Umbilical cord (tissue), 2 donors: Measurements from ENCODE around the gene RAF1. TPM values are rescaled to one million over a fixed set of nuclear protein-coding genes. Genes with fewer than 3 reads are reported as not detected.
"Not testable (repeated sequence)": the region's sequence is repeated elsewhere in the genome, so short reads cannot be mapped to it uniquely, and the experiment has no call there.

Experiments
- DNase-seq: peaks from one replicate; pipeline ENCODE4 v3.0.0-alpha.2; 2015; ENCODE audit warnings: low spot score
- total RNA-seq: library from RNA; depleted of rRNA; stranded (reverse); fragments of >200 nt; gene quantifications from one replicate; pipeline ENCODE4 v1.2.3, GENCODE V29; 2014; ENCODE audit warnings: low replicate concordance; ENCODE audit not compliant: insufficient read depth

RAF1 gene
- total RNA-seq, 1 donor from 2014 or later: 120 TPM

GRCh38 chr3:12677616-12678015 is 13.7 kb upstream of the RAF1 start:
- DNase-seq: no peak

- DNase-seq: no peak
These were observed 11.3 kb upstream of the RAF1 start for GRCh38 chr3:12675115-12675810.

- DNase-seq: not testable (repeated sequence)
These were observed 10.2 kb upstream of the RAF1 start for GRCh38 chr3:12673956-12674736.

- no peak for DNase-seq
These were observed 7.2 kb upstream of the RAF1 start for GRCh38 chr3:12671120-12671450.

GRCh38 chr3:12670365-12671119 is 6.6 kb upstream of the RAF1 start:
- DNase-seq: no peak

GRCh38 chr3:12663401-12663935 is 449 bp downstream of the RAF1 start:
- peak; percentile 52 for DNase-seq

- peak; percentile 55 for DNase-seq
These were observed 1.1 kb downstream of the RAF1 start for GRCh38 chr3:12662593-12663400.

- DNase-seq: no peak
These were observed 1.9 kb downstream of the RAF1 start for GRCh38 chr3:12661926-12662592.

- not testable (repeated sequence) for DNase-seq
These were observed 2.5 kb downstream of the RAF1 start for GRCh38 chr3:12661375-12661774.

GRCh38 chr3:12660196-12660595 is 3.7 kb downstream of the RAF1 start:
- no peak for DNase-seq

GRCh38 chr3:12659316-12660015 is 4.5 kb downstream of the RAF1 start:
- DNase-seq: no peak

- DNase-seq: no peak
These were observed 5.3 kb downstream of the RAF1 start for GRCh38 chr3:12658593-12659058.

- DNase-seq: no peak
These were observed 7.1 kb downstream of the RAF1 start for GRCh38 chr3:12656850-12657249.

GRCh38 chr3:12656193-12656592 is 7.7 kb downstream of the RAF1 start:
- DNase-seq: no peak

- no peak for DNase-seq
These were observed 8.2 kb downstream of the RAF1 start for GRCh38 chr3:12655701-12656100.

- no peak for DNase-seq
These were observed 10.2 kb downstream of the RAF1 start for GRCh38 chr3:12653747-12654146.

GRCh38 chr3:12648384-12648959 is 15.4 kb downstream of the RAF1 start:
- DNase-seq: no peak

- peak; percentile 66 for DNase-seq
These were observed 19.5 kb downstream of the RAF1 start for GRCh38 chr3:12644331-12644937.

- no peak for DNase-seq
These were observed 20.2 kb downstream of the RAF1 start for GRCh38 chr3:12643724-12644123.
